OCI-LY3 (cell line): Measurements from ENCODE around the gene SRCAP.

ENCODE experiments used
- EZH2phosphoT487 ChIP-seq: fragments of 200-600 bp; shearing (Covaris generic); IDR thresholded peaks from 2 replicates; pipeline ENCODE4 v1.6.1; 2018; ENCODE audit warnings: antibody characterized with exemption, mixed run types, low read depth
- TF ChIP-seq, protein P1 (sequence below): fragments of 200-600, 300-600 bp; sonication (generic); IDR thresholded peaks from 2 replicates; pipeline ENCODE4 v1.5.1; 2014; ENCODE audit warnings: antibody characterized with exemption, low read length, low read depth

DNA sequence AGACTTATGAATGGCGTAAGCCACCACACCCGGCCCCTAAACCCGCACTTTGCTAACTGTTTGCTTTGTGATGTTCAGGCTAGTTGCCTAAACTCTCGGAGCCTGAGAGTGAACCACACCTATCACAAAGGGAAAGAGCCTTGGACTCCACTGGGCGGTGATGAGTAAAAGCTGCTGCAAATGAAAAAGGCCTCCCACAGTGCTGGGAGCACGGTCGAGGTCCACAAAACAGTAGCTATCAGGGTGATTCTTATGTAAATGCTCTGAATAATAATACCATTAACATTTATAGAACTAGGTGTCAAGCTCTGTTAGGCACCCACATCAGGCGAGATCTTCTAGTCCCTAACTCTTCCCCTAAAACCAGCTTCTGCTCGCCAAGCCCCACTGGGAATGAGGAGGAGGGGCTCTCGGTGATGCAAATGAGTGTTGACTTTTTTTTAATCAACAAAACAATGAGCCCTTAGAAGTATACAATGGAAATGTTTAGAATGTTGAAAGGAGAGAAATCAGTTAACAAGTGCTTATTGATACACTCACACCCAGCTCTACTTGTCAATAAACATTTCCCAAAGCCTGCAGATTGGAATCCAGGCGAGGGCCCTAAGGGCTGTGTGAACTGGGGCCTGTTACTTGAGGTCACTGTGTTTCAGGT, 20.9 kb upstream of the SRCAP start:
- TF ChIP-seq, protein P1, sequence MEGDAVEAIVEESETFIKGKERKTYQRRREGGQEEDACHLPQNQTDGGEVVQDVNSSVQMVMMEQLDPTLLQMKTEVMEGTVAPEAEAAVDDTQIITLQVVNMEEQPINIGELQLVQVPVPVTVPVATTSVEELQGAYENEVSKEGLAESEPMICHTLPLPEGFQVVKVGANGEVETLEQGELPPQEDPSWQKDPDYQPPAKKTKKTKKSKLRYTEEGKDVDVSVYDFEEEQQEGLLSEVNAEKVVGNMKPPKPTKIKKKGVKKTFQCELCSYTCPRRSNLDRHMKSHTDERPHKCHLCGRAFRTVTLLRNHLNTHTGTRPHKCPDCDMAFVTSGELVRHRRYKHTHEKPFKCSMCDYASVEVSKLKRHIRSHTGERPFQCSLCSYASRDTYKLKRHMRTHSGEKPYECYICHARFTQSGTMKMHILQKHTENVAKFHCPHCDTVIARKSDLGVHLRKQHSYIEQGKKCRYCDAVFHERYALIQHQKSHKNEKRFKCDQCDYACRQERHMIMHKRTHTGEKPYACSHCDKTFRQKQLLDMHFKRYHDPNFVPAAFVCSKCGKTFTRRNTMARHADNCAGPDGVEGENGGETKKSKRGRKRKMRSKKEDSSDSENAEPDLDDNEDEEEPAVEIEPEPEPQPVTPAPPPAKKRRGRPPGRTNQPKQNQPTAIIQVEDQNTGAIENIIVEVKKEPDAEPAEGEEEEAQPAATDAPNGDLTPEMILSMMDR: no peak
- TF ChIP-seq EZH2phosphoT487: no peak
